GM12801 (cell line): ENCODE measurements around the gene CYP3A4.

Experiments
- CTCF ChIP-seq: IDR thresholded peaks from one replicate; pipeline ENCODE4 v1.5.1; 2011; ENCODE audit warnings: control low read depth; ENCODE audit not compliant: insufficient read length; ENCODE audit errors: extremely low read depth

Gene CYP3A4

GRCh38 chr7:99752356-99752755, 31.6 kb downstream of the CYP3A4 start:
- TF ChIP-seq CTCF = no peak

- no peak for TF ChIP-seq CTCF
Observed at GRCh38 chr7:99748846-99749579, 35.0 kb downstream of the CYP3A4 start.

GRCh38 chr7:99742737-99743394, 41.1 kb downstream of the CYP3A4 start:
- TF ChIP-seq CTCF = no peak

GRCh38 chr7:99741441-99741795, 42.6 kb downstream of the CYP3A4 start:
- TF ChIP-seq CTCF = no peak

- TF ChIP-seq CTCF = no peak
Observed at GRCh38 chr7:99740573-99741440, 43.2 kb downstream of the CYP3A4 start.

GRCh38 chr7:99739699-99740572, 44.0 kb downstream of the CYP3A4 start:
- no peak for TF ChIP-seq CTCF
